IPS DF 6.9 (cell line): ENCODE data around the gene FLVCR1.

Source experiments
- DNase-seq: peaks from one replicate; pipeline ENCODE4 v3.0.0-alpha.2; 2013; ENCODE audit warnings: low read depth, low spot score
- H3K27ac ChIP-seq: one replicate; pipeline ENCODE4 v1.5.1; 2013; ENCODE audit warnings: low read length, control low read depth
- H3K27me3 ChIP-seq: 2 replicates; pipeline ENCODE4 v1.6.1; 2013; ENCODE audit warnings: mild to moderate bottlenecking, low read length; ENCODE audit not compliant: control insufficient read depth, insufficient read depth
- H3K36me3 ChIP-seq: 2 replicates; pipeline ENCODE4 v1.6.1; 2013; ENCODE audit warnings: low read length; ENCODE audit not compliant: control insufficient read depth, insufficient read depth
- H3K4me1 ChIP-seq: 2 replicates; pipeline ENCODE4 v1.6.1; 2013; ENCODE audit warnings: low read length; ENCODE audit not compliant: control insufficient read depth, insufficient read depth
- H3K4me3 ChIP-seq: 2 replicates; pipeline ENCODE4 v1.5.1; 2013; ENCODE audit warnings: mild to moderate bottlenecking, low read length
- H3K9me3 ChIP-seq: 2 replicates; pipeline ENCODE4 v1.6.1; 2013; ENCODE audit warnings: low read length, inconsistent platforms; ENCODE audit not compliant: control insufficient read depth, insufficient read depth
- WGBS: extraction: QIAGEN DNeasy Blood & Tissue Kit; methylation state at CpG from one replicate; pipeline ENCODE4 v1.1.7; 2013; ENCODE audit warnings: mixed read lengths, missing lambda C conversion rate; ENCODE audit not compliant: insufficient read length, insufficient coverage; 5-methylcytosine and 5-hydroxymethylcytosine counted together

The FLVCR1 gene

GRCh38 chr1:212944229-212944901 is 86.3 kb downstream of the FLVCR1 start:
- no peaks in the 10 kb centered on the region for H3K27me3 ChIP-seq
- DNase-seq = no peak
- no peaks in the 10 kb centered on the region for H3K36me3 ChIP-seq
- H3K9me3 ChIP-seq = no peaks in the 10 kb centered on the region
- 0 out of 2 replicates have a peak, but pooled peaks cover 2% of the 10 kb centered on the region for H3K4me1 ChIP-seq
- H3K4me3 ChIP-seq = no peak overlapping the region
- H3K27ac ChIP-seq = no peak overlapping the region
- WGBS = no CpG with 5 or more reads among the region's 6 CpGs

GRCh38 chr1:212945056-212945455 is 87.0 kb downstream of the FLVCR1 start:
- no peaks in the 10 kb centered on the region for H3K36me3 ChIP-seq
- no peak overlapping the region for H3K4me3 ChIP-seq
- no peak for DNase-seq
- 0 out of 2 replicates have a peak, but pooled peaks cover 2% of the 10 kb centered on the region for H3K4me1 ChIP-seq
- no CpG with 5 or more reads among the region's 2 CpGs for WGBS
- H3K9me3 ChIP-seq = no peaks in the 10 kb centered on the region
- H3K27me3 ChIP-seq = no peaks in the 10 kb centered on the region
- H3K27ac ChIP-seq = no peak overlapping the region

- Histone ChIP-seq H3K9me3 (no peaks in the 10 kb centered on the region), H3K27ac (no peak overlapping the region), H3K4me1 (0 out of 2 replicates have a peak, but pooled peaks cover 2% of the 10 kb centered on the region), H3K36me3 (no peaks in the 10 kb centered on the region), H3K27me3 (no peaks in the 10 kb centered on the region), H3K4me3 (no peak overlapping the region)
- no peak for DNase-seq
- WGBS = no CpG with 5 or more reads among the region's 4 CpGs
These were observed 87.5 kb downstream of the FLVCR1 start for GRCh38 chr1:212945463-212946160.

- H3K9me3 ChIP-seq = no peaks in the 10 kb centered on the region
- no peak overlapping the region for H3K4me3 ChIP-seq
- 0 out of 2 replicates have a peak, but pooled peaks cover 2% of the 10 kb centered on the region for H3K4me1 ChIP-seq
- no peak overlapping the region for H3K27ac ChIP-seq
- no peaks in the 10 kb centered on the region for H3K27me3 ChIP-seq
- no peaks in the 10 kb centered on the region for H3K36me3 ChIP-seq
- DNase-seq = no peak
These were observed 88.8 kb downstream of the FLVCR1 start for GRCh38 chr1:212946872-212947271.
